ENCODE data around the gene NMD3. TPM values are rescaled to one million over a fixed set of nuclear protein-coding genes. Genes with fewer than 3 reads are reported as not detected.

The NMD3 gene
- polyA plus RNA-seq (22.4 and 25.3 TPM in 2 replicates), polyA minus RNA-seq (66.7 and 72.2 TPM in 2 replicates)

- H3K9me3 ChIP-seq (ENCODE audit: low read length), result no peaks in the 10 kb centered on the region
- no peaks in the 10 kb centered on the region for H3K36me3 ChIP-seq (ENCODE audit: insufficient read depth, low read length)
- peaks cover 19% of the 10 kb centered on the region for H3K79me2 ChIP-seq (replicated peaks; ENCODE audit: insufficient read depth, low read length)
- H3K27me3 ChIP-seq (ENCODE audit: insufficient read depth, low read depth, low read length), result no peaks in the 10 kb centered on the region
- H3K4me2 ChIP-seq (ENCODE audit: low read length), result peak within 1 kb of the TSS; percentile 84
- peak; percentile 82 for TF ChIP-seq MXI1 (conservative IDR thresholded peaks at IDR 0.05; ENCODE audit: poor library complexity, severe bottlenecking)
- TF ChIP-seq REST (IDR thresholded peaks at IDR 0.05; ENCODE audit: borderline replicate concordance), result peak; percentile 76
- peak; percentile 54 for TF ChIP-seq EP300 (conservative IDR thresholded peaks at IDR 0.05; ENCODE audit: poor library complexity, severe bottlenecking)
- TF ChIP-seq POLR2AphosphoS5 (IDR thresholded peaks at IDR 0.05), result peak; percentile 73
- no peak for TF ChIP-seq SMC3 (conservative IDR thresholded peaks at IDR 0.05; ENCODE audit: poor library complexity)
- TF ChIP-seq RAD21 (conservative IDR thresholded peaks at IDR 0.05), result peak; percentile 30
- H3F3A ChIP-seq (ENCODE audit: insufficient read depth, low read length, poor library complexity, severe bottlenecking), result no peaks in the 10 kb centered on the region
- peak within 1 kb of the TSS; percentile 89 for H3K4me3 ChIP-seq (ENCODE audit: low read length)
- H3K9me2 ChIP-seq (ENCODE audit: insufficient read depth, low read length), result no peaks in the 10 kb centered on the region
- peak within 1 kb of the TSS; percentile 81 for H2AFZ ChIP-seq (ENCODE audit: low read depth, low read length)
- no peaks in the 10 kb centered on the region for H4K20me1 ChIP-seq (ENCODE audit: insufficient read depth)
- peak within 1 kb of the TSS; percentile 81 for H3K9ac ChIP-seq (ENCODE audit: low read length)
- H3K27ac ChIP-seq (ENCODE audit: low read length), result peak within 1 kb of the TSS; percentile 76
Observed at GRCh38 chr3:161220850-161221753, at the start of gene NMD3. NMD3 (plus strand) TSS chr3:161221311; CDS start chr3:161222014, 703 bp downstream.

- no peak for TF ChIP-seq REST (IDR thresholded peaks at IDR 0.05; ENCODE audit: borderline replicate concordance)
- no peak for TF ChIP-seq SMC3 (conservative IDR thresholded peaks at IDR 0.05; ENCODE audit: poor library complexity)
- no peak for TF ChIP-seq EP300 (conservative IDR thresholded peaks at IDR 0.05; ENCODE audit: poor library complexity, severe bottlenecking)
- TF ChIP-seq TAF1 (IDR thresholded peaks at IDR 0.05; ENCODE audit: low read depth), result no peak
- TF ChIP-seq MXI1 (conservative IDR thresholded peaks at IDR 0.05; ENCODE audit: poor library complexity, severe bottlenecking), result no peak
- no peak for TF ChIP-seq POLR2AphosphoS5 (IDR thresholded peaks at IDR 0.05)
- Histone ChIP-seq H3F3A (ENCODE audit: insufficient read depth, low read length, poor library complexity, severe bottlenecking) (no peaks in the 10 kb centered on the region), H3K27me3 (ENCODE audit: insufficient read depth, low read depth, low read length) (no peaks in the 10 kb centered on the region), H3K79me2 (replicated peaks; ENCODE audit: insufficient read depth, low read length) (no peaks in the 10 kb centered on the region), H3K9me2 (ENCODE audit: insufficient read depth, low read length) (no peaks in the 10 kb centered on the region), H2AFZ (ENCODE audit: low read depth, low read length) (no peak overlapping the region), H4K20me1 (ENCODE audit: insufficient read depth) (no peaks in the 10 kb centered on the region), H3K4me3 (ENCODE audit: low read length) (no peak overlapping the region), H3K36me3 (ENCODE audit: insufficient read depth, low read length) (no peaks in the 10 kb centered on the region), H3K9me3 (ENCODE audit: low read length) (no peaks in the 10 kb centered on the region), H3K27ac (ENCODE audit: low read length) (no peak overlapping the region), H3K4me2 (ENCODE audit: low read length) (no peak overlapping the region), H3K9ac (ENCODE audit: low read length) (no peak overlapping the region)
Observed at GRCh38 chr3:161171639-161172552, 49.2 kb upstream of the NMD3 start.

Data from neural cell (in vitro differentiated cells).